ENCODE measurements around the gene ZCCHC18.

Gene ZCCHC18

DNA sequence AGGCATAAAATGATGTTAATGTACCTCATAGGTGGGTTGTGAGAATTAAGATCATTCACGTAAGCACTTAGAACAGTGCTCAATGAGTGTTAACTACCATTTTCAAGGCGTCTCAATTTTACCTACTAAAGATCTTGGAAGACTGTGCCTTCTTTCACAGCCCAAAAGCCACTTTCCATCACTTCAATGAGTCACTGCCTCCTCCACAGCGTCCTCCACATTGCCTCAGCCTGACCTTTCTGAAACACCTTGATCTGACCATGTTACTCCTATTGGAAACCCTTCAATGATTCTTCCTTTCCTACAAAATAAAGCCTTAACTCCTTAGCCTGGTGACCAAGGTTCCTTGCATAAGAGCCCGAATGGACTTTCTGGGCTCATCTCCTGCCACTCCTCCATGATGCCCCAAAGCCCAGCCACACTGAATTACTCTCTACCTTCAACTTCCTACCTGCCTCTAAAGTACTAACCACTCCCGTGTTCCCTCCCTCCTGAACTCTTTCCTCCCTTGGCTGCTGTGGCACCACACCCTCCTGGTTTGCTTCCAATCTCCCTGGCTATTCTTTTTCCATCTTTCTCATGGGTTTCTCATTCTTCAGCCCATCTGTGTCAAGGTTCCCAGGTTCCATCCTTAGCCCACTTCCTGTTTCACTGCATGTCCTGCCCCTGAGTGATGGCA, 22.4 kb downstream of the ZCCHC18 start:
- DNase-seq (ENCODE audit: low read depth), result no peak

GRCh38 chrX:104135677-104136076, 23.4 kb downstream of the ZCCHC18 start:
- DNase-seq (ENCODE audit: low read depth), result no peak

DNA sequence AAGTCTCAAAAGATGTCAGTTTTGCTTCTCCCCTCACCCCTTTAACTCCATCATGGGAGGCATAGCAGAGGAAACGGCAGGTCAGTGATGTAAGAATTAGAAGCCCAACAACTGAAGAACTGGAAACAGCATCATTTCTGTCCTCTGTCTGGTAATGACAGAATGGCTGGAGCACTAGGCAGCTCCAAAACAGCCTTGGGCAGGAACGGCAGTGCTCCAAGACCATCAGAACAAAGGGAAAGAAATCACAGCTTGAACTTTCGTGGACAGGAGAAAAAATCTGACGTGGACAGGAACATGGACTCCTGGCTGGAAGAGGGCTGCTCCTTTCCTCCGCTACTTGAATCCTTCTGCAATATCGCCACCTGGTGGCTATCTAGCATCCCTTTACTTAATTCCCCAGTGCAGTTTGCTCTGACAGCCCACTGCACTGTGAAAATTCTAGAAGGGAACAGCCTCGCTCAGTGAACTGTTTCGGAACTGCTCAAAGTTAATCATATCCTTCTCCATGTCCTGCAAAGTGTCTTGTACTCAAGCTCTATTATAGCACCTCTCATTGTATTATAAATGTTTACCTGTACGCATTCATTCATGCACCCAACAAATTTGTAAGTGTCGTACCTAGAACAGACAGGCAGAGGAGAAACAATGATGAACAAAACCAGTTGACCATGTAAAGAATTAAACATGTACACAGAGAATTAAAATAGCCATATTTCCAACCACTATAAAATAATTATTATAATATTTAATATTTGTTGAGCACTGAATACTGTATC, 24.1 kb downstream of the ZCCHC18 start:
- DNase-seq (ENCODE audit: low read depth), result peak; percentile 7

- DNase-seq (ENCODE audit: low read depth), result no peak
Measured at GRCh38 chrX:104137496-104137895, 25.2 kb downstream of the ZCCHC18 start.

GRCh38 chrX:104141087-104141760, 28.9 kb downstream of the ZCCHC18 start:
- no peak for DNase-seq (ENCODE audit: low read depth)

- DNase-seq (ENCODE audit: low read depth), result no peak
Measured at GRCh38 chrX:104151037-104151436, 38.7 kb downstream of the ZCCHC18 start.

DNA sequence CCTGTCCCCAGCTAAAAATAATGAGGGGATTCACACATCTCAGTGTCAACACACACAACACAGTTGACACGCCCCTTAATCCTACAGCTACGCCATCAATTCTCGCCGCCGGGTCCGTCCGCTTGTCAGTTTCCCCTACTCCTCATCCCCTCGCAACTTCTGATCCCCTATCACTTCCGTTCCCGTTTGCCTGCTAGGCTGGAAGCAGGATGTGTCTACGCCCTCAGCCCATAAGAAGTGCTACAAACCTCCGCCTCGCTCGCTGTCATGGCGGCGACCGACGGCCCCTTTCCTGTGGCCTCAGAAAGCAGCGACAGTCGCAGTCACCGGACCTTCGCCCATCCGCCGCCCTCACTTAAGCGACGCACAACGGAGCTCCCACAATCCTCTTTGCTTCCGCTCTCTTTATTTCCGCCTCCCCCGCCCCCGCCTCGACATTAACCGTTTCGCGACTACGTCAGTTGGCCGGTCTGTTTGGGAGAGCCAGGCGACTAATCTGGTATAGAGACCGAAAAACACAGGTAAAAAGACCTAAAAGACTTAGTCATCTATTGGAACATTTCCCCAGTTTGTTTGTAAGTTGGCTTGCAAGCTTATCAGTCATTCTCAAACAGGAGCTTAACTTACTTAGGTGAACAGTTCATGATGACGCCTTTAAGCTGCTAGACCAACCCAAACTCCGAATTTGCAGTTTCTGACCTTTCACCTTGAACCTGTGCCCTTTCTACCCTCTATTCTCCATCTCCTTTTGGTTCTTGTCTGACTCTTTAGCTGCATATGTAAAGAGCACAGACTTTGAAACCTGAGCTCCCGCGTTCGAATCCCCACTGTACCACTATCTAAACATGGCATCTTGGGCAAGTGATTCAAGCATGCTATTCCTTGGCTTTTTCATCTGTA, 44.6 kb downstream of the ZCCHC18 start, which contains the start of gene SLC25A53:
SLC25A53 (minus strand) TSS at position 380 of the 900 bp plus-strand sequence. CDS start 51,752 bp downstream, outside the sequence.
- DNase-seq (ENCODE audit: low read depth), result peak; percentile 51
